HG03521 (cell line): Measurements from ENCODE around the gene HBS1L.
"Not testable (repeated sequence)": the region's sequence is repeated elsewhere in the genome, so short reads cannot be mapped to it uniquely, and the experiment has no call there.

Experiments used
- ATAC-seq: cut with Tn5 transposase; IDR thresholded peaks from one replicate; pipeline ENCODE4 v1.9.1; 2021; ENCODE audit warnings: mild to moderate bottlenecking, moderate library complexity; ENCODE audit not compliant: unreplicated experiment

The HBS1L gene

DNA sequence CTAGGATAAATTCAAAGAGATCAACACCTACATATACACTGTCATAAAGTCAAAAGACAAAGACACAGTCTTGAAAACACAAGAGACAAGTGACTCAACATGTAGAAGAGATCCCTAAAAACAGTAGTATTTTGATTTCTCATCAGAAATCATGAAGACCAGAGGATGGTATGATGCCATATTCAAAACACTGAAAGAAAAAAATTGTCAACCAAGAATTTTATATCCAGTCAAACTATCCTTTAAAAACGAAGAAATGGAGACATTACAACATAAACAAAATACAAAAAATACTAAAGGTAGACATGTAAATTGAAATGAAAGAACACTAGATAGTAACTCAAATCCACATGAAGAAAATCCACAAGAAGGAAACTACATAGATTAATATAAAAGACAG, 27.3 kb upstream of the HBS1L start:
- no peak for ATAC-seq

DNA sequence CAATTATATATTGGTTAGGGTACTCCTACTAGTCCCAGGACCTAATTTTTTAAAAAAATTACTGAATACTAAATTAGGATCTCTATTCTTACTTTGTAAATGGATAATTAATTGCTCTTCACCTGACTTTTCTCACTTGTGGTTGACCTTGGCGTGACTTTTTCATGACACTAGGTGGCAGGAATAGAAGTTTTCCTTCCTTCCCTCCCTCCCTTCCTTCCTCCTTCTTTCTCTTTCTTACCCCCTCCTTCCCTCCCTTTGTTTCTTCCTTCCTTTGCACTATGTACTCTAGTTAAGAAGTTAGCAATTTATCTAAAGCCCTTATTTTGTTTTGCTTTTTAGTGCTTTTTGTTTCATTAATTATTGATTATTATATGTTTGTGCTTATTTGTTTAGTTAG, 20.4 kb upstream of the HBS1L start:
- ATAC-seq: no peak

DNA sequence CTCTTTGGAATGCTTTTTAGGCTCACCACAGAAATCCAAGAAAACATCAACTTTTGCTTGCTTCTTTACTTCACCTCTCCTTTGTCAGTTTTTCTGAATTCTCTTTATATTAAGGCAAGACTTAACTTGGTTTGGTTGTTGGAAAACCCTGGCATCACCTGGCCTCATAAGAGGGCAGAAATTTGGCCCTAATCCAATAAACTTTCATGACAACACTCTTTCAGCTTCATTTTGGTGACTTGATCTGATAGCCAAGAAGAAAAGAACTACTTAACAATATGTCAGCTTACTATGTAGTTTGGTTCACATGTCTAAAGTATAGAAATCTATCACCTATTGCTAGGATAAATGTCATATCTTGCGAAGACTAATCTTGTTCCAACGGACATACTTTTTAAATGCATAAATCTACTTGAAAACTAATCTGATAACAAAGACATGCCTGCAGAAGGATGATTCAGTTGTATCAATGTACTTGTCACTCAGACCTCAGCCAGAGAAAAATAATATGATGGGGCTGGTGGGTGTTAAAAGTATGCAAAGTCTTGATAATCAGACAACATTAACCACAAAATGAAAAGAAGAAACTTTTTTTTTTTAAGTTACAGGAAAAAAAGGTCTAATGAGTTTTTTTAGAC, 19.3 kb upstream of the HBS1L start:
- ATAC-seq: no peak

DNA sequence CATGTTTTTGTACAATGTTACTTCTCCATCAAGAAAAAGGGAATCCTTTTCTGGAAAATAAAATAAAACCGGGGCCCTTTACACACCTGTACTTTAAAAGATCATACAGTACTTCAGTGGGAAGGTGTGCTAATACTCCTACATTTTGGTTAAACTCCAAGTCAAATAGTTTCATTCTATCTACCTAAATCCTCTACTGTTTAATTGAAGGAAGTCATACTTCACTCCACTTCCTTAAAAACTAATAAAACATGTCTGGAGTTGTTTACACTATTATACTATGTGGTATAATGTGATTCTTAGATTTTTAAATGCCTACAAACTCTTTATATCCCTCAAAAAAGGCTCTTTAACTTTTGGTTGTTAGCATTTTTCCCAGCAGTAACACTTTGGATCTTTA, 18.6 kb upstream of the HBS1L start:
- ATAC-seq: no peak

DNA sequence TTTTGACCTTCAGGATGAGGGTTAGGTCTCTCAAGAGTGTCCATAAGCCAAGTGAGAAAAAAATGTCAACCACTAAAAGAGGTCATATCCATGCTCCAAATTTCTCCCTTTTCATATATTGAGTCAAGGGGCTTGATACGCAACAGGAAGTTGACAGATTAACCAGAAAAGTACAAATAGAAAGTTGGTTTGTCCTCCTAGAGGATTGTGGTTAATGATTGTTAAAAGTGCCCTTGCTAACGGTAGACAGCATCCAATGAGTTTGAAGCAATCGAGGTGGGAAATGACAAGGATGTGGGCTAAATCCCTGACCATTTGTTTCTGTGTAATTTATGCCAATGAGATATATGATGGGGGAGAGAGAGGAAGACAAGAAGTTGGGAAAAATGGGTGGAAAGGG, 18.1 kb upstream of the HBS1L start:
- no peak for ATAC-seq

DNA sequence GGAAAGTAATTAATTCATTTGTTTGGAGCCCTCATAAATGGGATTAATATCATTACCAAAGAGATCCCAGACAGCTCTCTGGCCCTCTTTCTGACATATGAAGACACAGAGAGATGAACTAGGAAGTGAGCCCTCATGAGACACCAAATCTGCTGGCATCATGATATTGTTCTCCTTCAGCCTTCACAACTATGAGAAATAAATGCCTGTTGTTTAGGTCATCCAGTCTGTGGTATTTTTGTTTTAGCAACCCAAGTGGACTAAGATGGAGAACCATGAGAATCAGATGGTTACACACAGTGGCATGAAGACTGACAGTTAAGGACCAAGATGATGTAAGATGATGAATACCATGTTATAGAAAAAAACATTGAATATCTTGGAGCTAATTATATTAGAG, 16.9 kb upstream of the HBS1L start:
- no peak for ATAC-seq

DNA sequence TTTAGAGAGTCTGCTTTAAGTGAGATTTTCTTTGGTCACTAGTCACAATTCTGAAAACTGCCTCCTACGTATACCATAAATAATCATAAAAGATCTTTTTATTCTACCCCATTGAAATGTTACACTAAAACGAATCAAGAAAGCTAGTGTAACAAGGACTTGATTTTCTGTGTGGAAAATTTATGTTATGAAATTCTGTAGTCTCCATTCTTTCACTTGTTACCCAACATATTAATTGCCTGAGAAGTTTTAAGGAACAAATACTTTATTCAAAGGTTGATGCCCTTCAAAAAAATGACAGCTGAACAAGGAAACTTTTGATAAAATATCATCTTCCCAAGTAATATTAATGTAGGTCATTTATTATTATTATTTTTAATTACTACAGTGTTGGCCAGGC, 13.3 kb upstream of the HBS1L start:
- ATAC-seq: no peak

DNA sequence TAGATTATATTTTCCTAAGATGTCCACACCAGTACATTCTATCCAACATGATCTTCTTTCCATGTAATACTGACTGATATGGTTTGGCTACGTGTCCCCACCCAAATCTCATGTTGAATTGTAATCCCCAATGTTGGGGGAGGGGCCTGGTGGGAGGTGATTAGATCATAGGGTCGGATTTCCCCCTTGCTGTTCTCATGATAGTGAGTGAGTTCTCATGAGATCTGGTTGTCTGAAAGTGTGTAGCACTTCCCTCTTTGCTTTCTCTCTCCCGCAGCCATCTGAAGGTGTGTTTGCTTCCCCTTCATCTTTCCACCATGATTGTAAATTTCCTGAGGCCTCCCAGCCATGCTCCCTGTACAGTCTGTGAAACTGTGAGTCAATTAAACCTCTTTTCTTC, 12.2 kb upstream of the HBS1L start:
- ATAC-seq: no peak

DNA sequence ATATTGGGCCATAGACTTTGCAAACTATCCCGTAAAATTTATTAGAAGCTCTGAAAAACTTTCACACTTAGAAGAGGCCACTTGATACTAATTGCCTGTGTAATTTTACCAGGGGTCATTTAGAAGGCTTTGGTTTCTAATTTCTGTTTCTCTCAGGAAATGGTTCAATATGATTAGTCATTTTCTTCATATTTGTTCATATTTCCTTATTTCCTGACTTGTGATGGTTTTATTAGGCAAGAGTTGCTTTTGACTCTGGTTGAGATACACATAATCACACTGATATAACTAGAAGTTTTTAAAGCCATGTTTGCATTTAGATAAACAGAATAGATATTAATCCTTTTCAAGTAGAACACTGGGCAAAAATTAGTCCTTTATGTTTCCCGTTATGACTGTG, 11.8 kb upstream of the HBS1L start:
- ATAC-seq: no peak

DNA sequence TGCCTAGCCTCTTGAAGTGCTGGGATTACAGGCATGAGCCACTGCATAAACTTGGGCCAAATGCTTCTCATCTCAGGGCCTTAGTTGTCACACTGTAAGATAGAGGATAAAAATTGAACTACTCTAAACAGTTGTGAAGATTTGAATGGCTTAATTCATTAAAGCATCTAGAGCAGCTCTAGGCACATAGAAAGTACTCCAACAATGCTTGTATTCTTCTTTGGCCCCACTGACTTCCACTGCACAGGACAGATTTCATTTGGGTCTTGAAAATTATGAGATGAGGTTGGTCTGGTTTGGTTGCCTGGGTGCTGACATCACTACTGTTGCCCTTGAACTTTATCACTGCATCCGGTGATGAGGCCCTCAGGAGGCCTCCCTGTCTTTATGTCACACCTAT, 10.0 kb upstream of the HBS1L start:
- ATAC-seq: no peak

DNA sequence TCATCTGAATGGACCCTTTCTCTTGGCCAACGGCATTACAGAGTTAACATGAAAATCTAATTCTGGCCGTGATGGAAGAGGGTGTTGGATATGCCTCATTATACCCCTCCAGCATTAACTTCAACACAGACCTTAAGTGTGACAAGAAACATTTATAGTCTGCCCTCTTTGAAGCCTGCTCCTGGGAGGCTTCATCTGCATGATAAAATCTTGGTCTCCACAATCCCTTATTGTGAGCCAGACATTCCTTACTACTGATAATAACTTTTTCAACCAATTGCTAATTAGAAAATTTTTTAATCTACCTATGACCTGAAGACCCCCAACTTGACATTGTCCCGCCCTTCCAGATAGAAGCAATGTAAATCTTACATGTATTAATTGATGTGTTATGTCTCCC, 9.3 kb upstream of the HBS1L start:
- no peak for ATAC-seq

DNA sequence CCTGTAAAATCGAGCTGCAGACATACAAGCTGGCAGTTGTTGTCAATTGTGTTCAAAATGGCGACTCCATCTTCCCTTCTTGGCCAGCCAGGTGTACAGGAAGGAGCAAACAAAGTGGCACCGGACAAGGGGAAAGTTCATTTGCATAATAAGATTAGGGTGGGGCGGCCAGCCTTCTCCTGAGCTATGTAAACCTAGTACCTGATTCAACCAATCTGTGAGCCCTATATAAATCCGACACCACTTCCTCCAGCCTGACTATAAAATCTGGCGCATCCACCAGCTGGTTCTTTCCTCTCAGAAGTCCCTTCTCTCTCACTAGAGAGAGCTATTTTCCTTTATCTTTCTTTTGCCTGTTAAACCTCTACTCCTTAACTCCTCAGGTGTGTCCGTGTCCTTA, 8.1 kb upstream of the HBS1L start:
- ATAC-seq: no peak

DNA sequence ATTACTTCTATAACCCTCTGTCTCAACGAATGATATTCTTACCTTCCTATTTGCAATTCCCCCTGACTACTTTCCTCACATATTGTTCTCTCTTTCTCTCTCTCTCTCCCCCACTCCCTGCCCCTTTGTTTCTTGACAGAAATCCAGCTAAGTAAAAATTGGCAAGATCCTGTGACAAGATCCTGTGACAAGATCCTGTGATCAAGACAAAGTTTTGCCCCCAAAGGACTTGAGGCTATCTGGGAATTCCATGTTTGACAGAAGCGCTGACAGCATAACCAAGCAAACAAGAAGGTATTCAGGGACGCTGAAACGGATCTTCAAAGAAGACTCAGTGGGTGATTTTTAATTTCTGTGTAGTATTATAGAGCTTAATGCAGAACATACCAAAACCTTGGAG, 5.5 kb upstream of the HBS1L start:
- no peak for ATAC-seq

DNA sequence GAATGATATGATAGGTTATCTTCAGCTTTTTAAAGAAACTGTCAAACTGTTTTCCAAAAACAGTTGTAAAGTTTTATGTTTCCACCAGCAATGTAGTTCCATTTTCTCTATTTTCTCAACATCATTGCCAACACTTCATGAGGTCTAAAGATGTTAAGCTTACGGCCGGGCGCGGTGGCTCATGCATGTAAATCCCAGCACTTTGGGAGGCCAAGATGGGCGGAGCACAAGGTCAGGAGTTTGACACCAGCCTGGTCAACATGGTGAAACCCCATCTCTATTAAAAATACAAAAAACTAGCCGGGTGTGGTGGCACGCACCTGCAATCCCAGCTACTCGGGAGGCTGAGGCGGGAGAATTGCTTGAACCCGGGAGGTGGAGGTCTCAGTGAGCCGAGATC, 3.7 kb upstream of the HBS1L start:
- ATAC-seq: not testable (repeated sequence)

DNA sequence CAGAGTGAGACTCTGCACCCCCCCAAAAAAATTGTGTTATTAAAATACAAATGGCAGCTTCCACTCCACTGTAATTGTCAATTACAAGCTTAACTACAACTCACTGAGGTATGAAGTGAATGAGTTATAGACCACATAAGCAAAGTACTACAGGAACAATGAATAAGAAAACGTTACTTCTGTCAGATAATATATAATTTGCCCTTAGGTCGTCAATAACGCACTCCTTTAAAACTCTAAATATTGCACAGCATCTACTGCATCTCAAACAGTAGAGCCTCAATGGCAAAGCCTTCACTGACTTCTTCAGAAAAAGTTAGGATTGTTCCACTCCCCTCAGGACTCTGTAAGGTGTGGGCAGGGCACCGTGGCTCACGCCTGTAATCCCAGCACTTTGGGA, 2.0 kb upstream of the HBS1L start:
- ATAC-seq: no peak

DNA sequence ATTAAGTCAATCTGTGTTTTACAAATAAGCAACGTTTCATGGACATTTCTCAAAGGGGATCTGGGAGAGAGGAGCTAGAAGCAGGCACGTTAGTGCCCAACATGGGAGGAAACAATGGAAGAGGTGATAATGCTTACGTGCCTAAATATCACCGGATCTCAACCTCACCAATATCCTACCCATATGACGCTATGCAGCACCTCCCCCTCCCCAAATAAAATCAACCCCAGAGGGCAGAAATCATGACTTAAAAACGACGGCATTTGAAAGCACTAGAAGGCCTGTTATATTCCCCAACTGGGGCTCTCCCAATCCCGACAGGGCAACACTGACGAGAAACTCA, 425 bp downstream of the HBS1L start:
- peak; percentile 1 for ATAC-seq

DNA sequence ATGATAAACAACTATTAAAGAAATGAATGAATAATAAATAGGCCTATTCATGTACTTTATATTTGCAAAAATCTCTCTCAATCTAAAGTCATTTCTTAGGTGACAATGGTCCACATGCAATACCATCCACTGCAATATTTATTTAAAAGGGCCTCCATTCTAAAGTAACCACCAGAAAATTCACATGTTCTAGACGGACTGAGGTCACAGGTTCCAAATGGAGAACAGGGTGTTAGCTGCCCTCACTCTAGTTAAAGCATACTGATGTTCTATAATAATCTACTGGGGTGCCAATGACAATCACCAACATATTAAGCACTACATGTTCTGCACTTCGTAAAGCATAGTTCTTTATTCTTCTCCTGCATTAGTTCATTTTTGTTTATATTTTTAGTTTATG, 1.2 kb downstream of the HBS1L start:
- ATAC-seq: no peak

DNA sequence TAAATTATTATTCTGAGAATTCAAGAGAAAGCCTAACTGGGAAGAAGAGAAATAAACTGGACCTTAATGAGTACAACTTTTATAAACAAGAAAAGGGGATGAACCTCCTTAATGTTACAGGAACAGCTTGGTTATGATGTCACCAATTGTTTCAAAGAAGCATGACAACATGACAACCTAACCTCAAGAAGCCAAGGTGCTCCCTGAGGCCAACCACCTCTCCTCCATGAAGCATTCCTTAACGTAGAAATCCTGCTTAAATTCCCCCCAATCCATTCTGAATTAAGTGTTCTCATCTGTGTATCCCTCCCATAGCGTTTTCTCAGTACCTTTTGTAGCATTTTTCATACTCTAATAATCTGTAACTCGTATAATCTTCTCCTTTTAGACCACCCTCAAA, 1.7 kb downstream of the HBS1L start:
- ATAC-seq: no peak

DNA sequence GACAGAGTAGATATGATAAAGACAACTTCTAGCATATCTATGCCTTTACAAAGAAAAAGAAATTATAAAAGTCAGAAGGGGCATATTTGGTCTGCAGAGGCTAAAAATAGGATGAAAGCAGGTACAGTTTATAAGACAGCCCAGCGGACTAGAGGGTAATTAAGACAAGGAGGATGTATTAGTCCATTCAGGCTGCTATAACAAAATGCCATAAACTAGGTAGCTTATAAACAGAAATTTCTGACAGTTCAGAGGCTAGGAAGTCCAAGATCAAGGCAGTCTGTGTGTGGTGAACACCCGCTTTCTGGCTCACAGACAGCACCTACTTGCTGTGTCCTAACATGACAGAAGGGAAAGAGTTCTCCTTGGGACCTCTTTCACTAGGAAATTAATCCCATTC, 5.7 kb downstream of the HBS1L start:
- no peak for ATAC-seq

DNA sequence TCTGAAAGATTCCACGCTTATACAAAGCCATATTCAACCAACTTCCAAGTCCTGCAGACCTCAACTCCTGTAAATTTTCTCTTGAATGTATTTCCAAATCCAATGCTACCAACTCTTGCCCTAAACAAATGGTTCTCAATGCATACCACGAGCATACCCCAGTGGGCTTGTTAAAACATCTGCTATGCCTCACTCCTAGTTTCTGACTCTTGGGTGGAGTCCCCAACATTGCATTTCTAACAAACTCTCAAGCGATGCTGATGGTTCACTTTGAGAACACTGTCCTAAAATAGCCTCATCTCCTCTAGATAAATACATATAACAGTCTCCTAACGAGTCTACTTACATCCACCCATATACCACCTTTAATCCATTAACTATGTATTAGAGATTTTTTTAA, 7.3 kb downstream of the HBS1L start:
- ATAC-seq: no peak

DNA sequence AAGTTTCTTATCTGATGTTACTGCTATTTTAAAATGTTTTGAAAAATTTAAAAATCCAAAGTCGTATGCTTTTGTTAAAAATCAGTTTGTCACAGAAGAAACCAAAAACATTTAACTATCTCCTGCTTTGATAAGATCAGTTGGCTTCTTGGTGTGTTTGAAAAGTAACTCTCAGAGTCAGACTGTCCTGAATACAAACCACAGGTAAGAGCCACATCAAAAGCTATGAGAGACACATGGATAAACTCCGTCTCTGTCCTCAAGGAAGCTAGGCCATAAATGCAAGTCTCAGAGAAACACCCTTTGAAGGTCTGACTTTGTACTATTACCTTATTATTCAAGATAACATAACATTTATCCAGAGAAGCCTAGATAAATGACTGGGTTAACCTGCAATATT, 7.7 kb downstream of the HBS1L start:
- no peak for ATAC-seq

DNA sequence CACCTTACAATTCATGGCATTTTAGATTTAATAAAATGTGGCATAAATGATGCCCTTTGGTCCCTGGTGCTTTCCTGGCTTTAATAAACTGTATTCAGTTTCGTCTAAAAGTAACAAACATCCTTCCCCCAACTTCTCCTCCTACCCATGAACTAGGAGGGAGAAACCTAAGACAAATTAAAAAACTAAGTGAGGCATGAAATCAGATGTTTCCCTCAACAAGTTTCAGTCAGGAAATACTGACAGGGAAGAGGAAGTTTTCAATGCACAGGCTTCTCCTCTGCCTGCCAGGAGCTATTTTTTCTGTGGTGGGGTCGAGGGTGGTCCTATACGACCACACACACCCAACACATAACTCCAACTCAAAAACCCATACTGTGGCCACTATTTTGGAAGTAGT, 10.0 kb downstream of the HBS1L start:
- no peak for ATAC-seq

DNA sequence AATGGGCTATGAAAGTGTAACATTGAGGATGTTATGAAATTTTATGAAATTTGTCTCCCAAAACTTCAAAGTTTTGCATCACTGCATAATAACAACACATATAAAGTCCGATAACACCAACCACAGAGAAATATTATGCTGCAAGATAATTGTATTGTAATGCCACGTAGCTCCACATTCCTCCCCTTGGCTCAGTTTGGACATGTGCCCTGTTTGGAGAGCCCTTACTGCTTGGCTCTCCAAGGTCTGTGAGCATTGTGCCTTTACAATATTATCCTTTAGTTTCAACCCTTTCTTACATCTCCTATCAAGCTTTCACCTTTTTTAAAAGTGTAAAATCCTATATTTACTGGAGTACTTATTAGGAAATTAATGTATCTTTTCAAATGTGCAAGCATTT, 10.8 kb downstream of the HBS1L start:
- no peak for ATAC-seq

DNA sequence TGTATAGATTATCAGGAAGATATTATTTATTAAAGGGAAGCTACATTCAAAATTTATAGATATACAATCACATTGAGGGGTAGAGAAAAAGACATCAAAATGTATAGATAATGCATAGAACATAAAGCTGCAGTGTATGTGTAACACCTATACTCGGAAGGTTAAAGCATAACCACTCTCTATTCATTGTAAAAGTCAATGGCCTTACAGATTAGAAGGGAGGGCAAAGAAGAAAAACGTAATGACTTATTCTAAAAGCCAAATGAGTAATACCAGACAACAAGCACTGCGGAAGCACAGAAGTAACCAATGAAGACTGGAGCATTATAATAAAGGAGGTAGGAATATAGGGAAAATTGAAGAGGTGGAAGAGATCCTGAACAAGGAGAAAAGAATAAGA, 11.3 kb downstream of the HBS1L start:
- no peak for ATAC-seq
